HG03342 (cell line): ENCODE results near the gene TECPR2.
"Not testable (repeated sequence)": the region's sequence is repeated elsewhere in the genome, so short reads cannot be mapped to it uniquely, and the experiment has no call there.

Source experiments
- ATAC-seq: cut with Tn5 transposase; IDR thresholded peaks from one replicate; pipeline ENCODE4 v1.9.1; 2021; ENCODE audit warnings: mild to moderate bottlenecking, moderate library complexity; ENCODE audit not compliant: unreplicated experiment

TECPR2 gene

GRCh38 chr14:102544747-102545460, 182.2 kb downstream of the TECPR2 start:
- no peak for ATAC-seq

GRCh38 chr14:102545461-102546265, 182.9 kb downstream of the TECPR2 start:
- ATAC-seq = no peak

GRCh38 chr14:102548616-102549240, 186.0 kb downstream of the TECPR2 start:
- no peak for ATAC-seq

GRCh38 chr14:102550927-102551401, 188.2 kb downstream of the TECPR2 start:
- ATAC-seq = not testable (repeated sequence)
